K562 (cell line): ENCODE results near the gene LYAR. TPM values are rescaled to one million over a fixed set of nuclear protein-coding genes. Genes with fewer than 3 reads are reported as not detected.

Experiments used
- BHLHE40 ChIP-seq: IDR thresholded peaks from 2 replicates; pipeline ENCODE4 v1.6.1; 2011; ENCODE audit warnings: low read length, improper control_type of control experiment
- EP400 ChIP-seq: fragments of 450-650 bp; IDR thresholded peaks from 2 replicates; pipeline ENCODE4 v1.6.1; 2017; ENCODE audit warnings: antibody characterized with exemption, mild to moderate bottlenecking, moderate library complexity
- ETV6 ChIP-seq, 3 experiments: fragments of 150-350 bp in 1 of 3; sonication (generic) in 1 of 3; formaldehyde crosslinking in 1 of 3; IDR thresholded peaks; 2 replicates each; pipeline versions ENCODE4 v1.6.1 to v1.8.0; 2014 to 2022; ENCODE audit warnings: borderline replicate concordance in 2 of 3, low read depth in 2 of 3, antibody characterized with exemption in 1 of 3, low read length in 1 of 3, mild to moderate bottlenecking in 1 of 3, missing genetic modification reagents in 1 of 3
- FOXJ2 ChIP-seq: fragments of 200-800 bp; sonication (Bioruptor generic); IDR thresholded peaks from 2 replicates; pipeline ENCODE4 v1.6.1; 2016; ENCODE audit warnings: missing genetic modification characterization, missing compliant biosample characterization
- HDAC2 ChIP-seq: fragments of 450-650 bp; IDR thresholded peaks from 2 replicates; pipeline ENCODE4 v1.6.1; 2016; ENCODE audit warnings: mild to moderate bottlenecking
- HSF4 ChIP-seq: fragments of 250-450 bp; sonication (Bioruptor Pico); IDR thresholded peaks from 2 replicates; pipeline ENCODE4 v2.1.2; 2022; ENCODE audit warnings: mild to moderate bottlenecking, moderate library complexity, borderline replicate concordance
- JUN ChIP-seq, 2 experiments: sonication (generic) in 1 of 2; formaldehyde crosslinking in 1 of 2; IDR thresholded peaks; 2 replicates each; pipeline versions ENCODE4 v1.6.1 to v1.8.0; 2012 to 2022; ENCODE audit warnings: borderline replicate concordance in 2 of 2, mild to moderate bottlenecking in 2 of 2, improper control_type of control experiment in 1 of 2, low read depth in 1 of 2, low read length in 1 of 2, missing genetic modification reagents in 1 of 2
- LEF1 ChIP-seq: fragments of 450-650 bp; IDR thresholded peaks from 2 replicates; pipeline ENCODE4 v1.6.1; 2016; ENCODE audit warnings: mild to moderate bottlenecking
- MAFG ChIP-seq: fragments of 450-650 bp; conservative IDR thresholded peaks from 2 replicates; pipeline ENCODE4 v1.6.1; 2016; ENCODE audit warnings: missing genetic modification characterization, missing compliant biosample characterization
- PHB ChIP-seq: fragments of 250-450 bp; sonication (Bioruptor Pico); IDR thresholded peaks from 2 replicates; pipeline ENCODE4 v1.5.0; 2021
- PHF20 ChIP-seq: fragments of 450-650 bp; IDR thresholded peaks from 2 replicates; pipeline ENCODE4 v1.6.1; 2018; ENCODE audit not compliant: partially characterized antibody
- POLR2AphosphoS2 ChIP-seq: IDR thresholded peaks from 2 replicates; pipeline ENCODE4 v1.6.1; 2012; ENCODE audit warnings: low read length, improper control_type of control experiment
- PYGO2 ChIP-seq: fragments of 450-650 bp; IDR thresholded peaks from 2 replicates; pipeline ENCODE4 v1.6.1; 2016; ENCODE audit warnings: mild to moderate bottlenecking, missing genetic modification characterization, moderate library complexity, missing compliant biosample characterization
- RBM34 ChIP-seq: fragments of 200-400 bp; formaldehyde crosslinking; IDR thresholded peaks from 2 replicates; pipeline ENCODE4 v1.6.1; 2018; ENCODE audit warnings: low read length, borderline replicate concordance; ENCODE audit not compliant: insufficient read depth
- YBX1 ChIP-seq: fragments of 450-650 bp; IDR thresholded peaks from 2 replicates; pipeline ENCODE4 v1.7.1; 2016; ENCODE audit warnings: mild to moderate bottlenecking
- YY1 ChIP-seq, 3 experiments: IDR thresholded peaks; 2 replicates each; pipeline ENCODE4 v1.6.1; 2011; ENCODE audit warnings: low read length in 2 of 3, mild to moderate bottlenecking in 2 of 3, moderate library complexity in 2 of 3, borderline replicate concordance in 1 of 3, control low read depth in 1 of 3, low read depth in 1 of 3; ENCODE audit not compliant: insufficient read depth in 3 of 3, insufficient replicate concordance in 2 of 3, control insufficient read depth in 1 of 3, insufficient read length in 1 of 3; ENCODE audit errors: extremely low read depth in 1 of 3
- ZNF408 ChIP-seq: fragments of 250-450 bp; sonication (Bioruptor Pico); IDR thresholded peaks from 2 replicates; pipeline ENCODE4 v1.4.0; 2020; ENCODE audit warnings: low read depth, mild to moderate bottlenecking, moderate library complexity
- polyA plus RNA-seq, 8 experiments: library from polyadenylated mRNA; depleted of rRNA in 4 of 8; stranded (reverse) in 5 of 8; unstranded in 3 of 8; fragments of >200 nt; fragmentation: Nextera tagmentation in 2 of 8; fragmentation: Illumina TruSeq in 1 of 8; extraction: Ambion mirVana in 2 of 8; extraction: Trizol in 1 of 8; gene quantifications; 2 replicates each; pipeline versions ENCODE4 v1.2.1 to v1.2.3, GENCODE V29; 2011 to 2014; ENCODE audit warnings: inconsistent platforms in 1 of 8, missing spikeins in 1 of 8
- total RNA-seq, 7 experiments: library from RNA; depleted of rRNA in 6 of 7; stranded (reverse); fragments of >200 nt in 6 of 7; fragmentation: Illumina TruSeq in 2 of 7; extraction: Trizol in 2 of 7; gene quantifications; 2 replicates each; pipeline versions ENCODE4 v1.2.1 to v1.2.3, GENCODE V29; 2011 to 2021; ENCODE audit warnings: low replicate concordance in 1 of 7
- TF ChIP-seq, protein P1 (sequence below), 2 experiments: IDR thresholded peaks; 2 replicates each; pipeline ENCODE4 v1.6.1; 2011; ENCODE audit warnings: borderline replicate concordance in 1 of 2, control low read depth in 1 of 2, low read depth in 1 of 2, low read length in 1 of 2, mild to moderate bottlenecking in 1 of 2, mixed read lengths in 1 of 2, moderate library complexity in 1 of 2; ENCODE audit not compliant: insufficient read depth in 1 of 2, insufficient read length in 1 of 2, poor library complexity in 1 of 2, severe bottlenecking in 1 of 2; ENCODE audit errors: extremely low read depth in 1 of 2
- TF ChIP-seq, protein P2 (sequence below): fragments of 450-650 bp; formaldehyde crosslinking; IDR thresholded peaks from 2 replicates; pipeline ENCODE4 v1.4.0; 2022; ENCODE audit warnings: mild to moderate bottlenecking, moderate library complexity
- TF ChIP-seq, protein P3 (sequence below): fragments of 150-350 bp; IDR thresholded peaks from 2 replicates; pipeline ENCODE4 v1.6.1; 2014; ENCODE audit warnings: low read depth, mild to moderate bottlenecking, low read length, borderline replicate concordance

The LYAR gene
- total and polyA plus RNA-seq, 9 of the 15 experiments (the other 6 are each of a cell fraction or from before 2014, with no cell fraction given): 28.3 to 172 (median 127) TPM

DNA sequence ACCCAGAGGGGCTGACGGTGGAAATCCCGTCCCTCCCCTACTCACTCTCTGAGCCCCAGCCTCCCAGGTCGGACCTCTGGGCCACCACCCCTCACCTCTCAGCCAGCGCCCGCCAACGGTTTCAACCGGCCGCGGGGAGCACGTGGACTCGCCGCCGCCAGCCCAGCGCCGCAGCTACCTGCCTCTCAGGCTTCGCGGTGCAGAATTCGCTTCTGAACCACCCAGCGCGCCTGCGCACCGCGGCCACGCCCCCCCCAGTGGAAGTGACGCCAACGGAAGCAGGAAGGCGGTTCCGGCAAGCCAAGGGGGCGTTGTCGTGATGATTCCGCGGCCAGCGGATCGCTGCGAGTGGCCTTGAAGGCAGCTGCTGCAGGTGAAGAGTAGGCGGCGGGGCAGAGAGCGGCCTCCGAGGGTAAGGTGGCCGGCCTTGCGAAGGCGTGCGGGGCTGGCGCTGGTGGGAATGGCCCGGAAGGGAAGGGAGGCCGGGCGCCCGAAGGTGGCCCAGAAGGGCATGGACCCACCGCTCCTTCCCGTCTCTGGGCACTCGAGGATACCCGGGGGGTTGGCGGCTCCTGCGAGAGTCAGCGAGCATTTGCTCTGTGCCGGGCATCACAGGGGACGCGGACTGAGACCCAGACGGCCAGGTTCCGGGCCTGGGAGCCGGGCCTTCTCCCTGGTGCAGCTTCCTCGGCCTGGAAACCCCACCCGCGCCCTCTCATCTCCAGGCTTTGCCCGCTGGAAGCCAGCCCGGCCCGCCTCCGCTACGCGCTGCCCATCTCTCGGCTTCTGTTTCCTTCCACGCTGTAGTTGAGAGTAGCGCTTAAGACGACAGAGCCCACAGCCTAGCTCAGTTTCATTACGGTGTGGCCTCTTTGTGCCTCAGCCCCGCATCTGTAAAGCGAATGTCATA is at the start of gene LYAR, which contains the start of gene ZBTB49 (continued):
- TF ChIP-seq YY1 (IDR thresholded peaks at IDR 0.05; ENCODE audit: borderline replicate concordance in 1 of 3, control insufficient read depth in 1 of 3, extremely low read depth in 1 of 3, insufficient read depth in 3 of 3, insufficient read length in 1 of 3, insufficient replicate concordance in 2 of 3, low read depth in 1 of 3, low read length in 2 of 3) (peak in 1 of 3 experiments; percentile 18), LEF1 (no peak), HDAC2 (peak; percentile 43; the same call in 1 of the 2 replicates), PYGO2 (tag) (no peak), MAFG (no peak), BHLHE40 (peak; percentile 39; the same call in 1 of the 2 replicates), POLR2AphosphoS2 (no peak), HSF4 (CRISPR knock-in tag) (no peak), PHF20 (peak; percentile 73), EP400 (peak; percentile 95), FOXJ2 (no peak), PHB (CRISPR knock-in tag) (no peak), RBM34 (no peak), ZNF408 (CRISPR knock-in tag) (no peak), JUN (IDR thresholded peaks at IDR 0.05; ENCODE audit: borderline replicate concordance, low read depth, low read length) (peak; percentile 45; the same call in 1 of the 2 replicates), JUN (CRISPR knock-in tag; IDR thresholded peaks at IDR 0.05; ENCODE audit: borderline replicate concordance) (no peak), YBX1 (no peak), ETV6 (IDR thresholded peaks at IDR 0.05; ENCODE audit: borderline replicate concordance in 1 of 2, low read depth in 2 of 2, low read length in 1 of 2) (no peak), ETV6 (CRISPR knock-in tag; IDR thresholded peaks at IDR 0.05; ENCODE audit: borderline replicate concordance) (no peak)
- TF ChIP-seq, protein P1, sequence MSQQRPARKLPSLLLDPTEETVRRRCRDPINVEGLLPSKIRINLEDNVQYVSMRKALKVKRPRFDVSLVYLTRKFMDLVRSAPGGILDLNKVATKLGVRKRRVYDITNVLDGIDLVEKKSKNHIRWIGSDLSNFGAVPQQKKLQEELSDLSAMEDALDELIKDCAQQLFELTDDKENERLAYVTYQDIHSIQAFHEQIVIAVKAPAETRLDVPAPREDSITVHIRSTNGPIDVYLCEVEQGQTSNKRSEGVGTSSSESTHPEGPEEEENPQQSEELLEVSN (IDR thresholded peaks at IDR 0.05; ENCODE audit: borderline replicate concordance in 1 of 2, extremely low read depth in 1 of 2, insufficient read depth in 1 of 2, insufficient read length in 1 of 2, low read depth in 1 of 2, low read length in 1 of 2, poor library complexity in 1 of 2, severe bottlenecking in 1 of 2): peak; percentile 74 to 80
- TF ChIP-seq, protein P2, sequence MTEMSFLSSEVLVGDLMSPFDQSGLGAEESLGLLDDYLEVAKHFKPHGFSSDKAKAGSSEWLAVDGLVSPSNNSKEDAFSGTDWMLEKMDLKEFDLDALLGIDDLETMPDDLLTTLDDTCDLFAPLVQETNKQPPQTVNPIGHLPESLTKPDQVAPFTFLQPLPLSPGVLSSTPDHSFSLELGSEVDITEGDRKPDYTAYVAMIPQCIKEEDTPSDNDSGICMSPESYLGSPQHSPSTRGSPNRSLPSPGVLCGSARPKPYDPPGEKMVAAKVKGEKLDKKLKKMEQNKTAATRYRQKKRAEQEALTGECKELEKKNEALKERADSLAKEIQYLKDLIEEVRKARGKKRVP (CRISPR knock-in tag): no peak
- TF ChIP-seq, protein P3, sequence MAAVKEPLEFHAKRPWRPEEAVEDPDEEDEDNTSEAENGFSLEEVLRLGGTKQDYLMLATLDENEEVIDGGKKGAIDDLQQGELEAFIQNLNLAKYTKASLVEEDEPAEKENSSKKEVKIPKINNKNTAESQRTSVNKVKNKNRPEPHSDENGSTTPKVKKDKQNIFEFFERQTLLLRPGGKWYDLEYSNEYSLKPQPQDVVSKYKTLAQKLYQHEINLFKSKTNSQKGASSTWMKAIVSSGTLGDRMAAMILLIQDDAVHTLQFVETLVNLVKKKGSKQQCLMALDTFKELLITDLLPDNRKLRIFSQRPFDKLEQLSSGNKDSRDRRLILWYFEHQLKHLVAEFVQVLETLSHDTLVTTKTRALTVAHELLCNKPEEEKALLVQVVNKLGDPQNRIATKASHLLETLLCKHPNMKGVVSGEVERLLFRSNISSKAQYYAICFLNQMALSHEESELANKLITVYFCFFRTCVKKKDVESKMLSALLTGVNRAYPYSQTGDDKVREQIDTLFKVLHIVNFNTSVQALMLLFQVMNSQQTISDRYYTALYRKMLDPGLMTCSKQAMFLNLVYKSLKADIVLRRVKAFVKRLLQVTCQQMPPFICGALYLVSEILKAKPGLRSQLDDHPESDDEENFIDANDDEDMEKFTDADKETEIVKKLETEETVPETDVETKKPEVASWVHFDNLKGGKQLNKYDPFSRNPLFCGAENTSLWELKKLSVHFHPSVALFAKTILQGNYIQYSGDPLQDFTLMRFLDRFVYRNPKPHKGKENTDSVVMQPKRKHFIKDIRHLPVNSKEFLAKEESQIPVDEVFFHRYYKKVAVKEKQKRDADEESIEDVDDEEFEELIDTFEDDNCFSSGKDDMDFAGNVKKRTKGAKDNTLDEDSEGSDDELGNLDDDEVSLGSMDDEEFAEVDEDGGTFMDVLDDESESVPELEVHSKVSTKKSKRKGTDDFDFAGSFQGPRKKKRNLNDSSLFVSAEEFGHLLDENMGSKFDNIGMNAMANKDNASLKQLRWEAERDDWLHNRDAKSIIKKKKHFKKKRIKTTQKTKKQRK: no peak
